ENCODE data around the gene GATD1.

Gene GATD1

GRCh38 chr11:777288-778255 lies at the start of gene GATD1:
Gene GATD1 (minus strand): TSS chr11:777487. CDS start chr11:777462, 25 bp downstream.
- peak; percentile 99 for DNase-seq (ENCODE audit: low spot score)

GRCh38 chr11:826836-827145 lies 49.5 kb upstream of the GATD1 start:
- no peak for DNase-seq (ENCODE audit: low spot score)

- no peak for DNase-seq (ENCODE audit: low spot score)
Observed at GRCh38 chr11:826227-826621, 48.9 kb upstream of the GATD1 start.

GRCh38 chr11:825366-826226 lies 48.3 kb upstream of the GATD1 start:
- no peak for DNase-seq (ENCODE audit: low spot score)

GRCh38 chr11:824942-825341 lies 47.7 kb upstream of the GATD1 start:
- no peak for DNase-seq (ENCODE audit: low spot score)

GRCh38 chr11:824292-824880 lies 47.1 kb upstream of the GATD1 start:
- no peak for DNase-seq (ENCODE audit: low spot score)

- DNase-seq (ENCODE audit: low spot score) = no peak
Observed at GRCh38 chr11:823441-824291, 46.4 kb upstream of the GATD1 start.

- no peak for DNase-seq (ENCODE audit: low spot score)
Observed at GRCh38 chr11:821512-822371, 44.5 kb upstream of the GATD1 start.

- DNase-seq (ENCODE audit: low spot score) = no peak
Observed at GRCh38 chr11:820655-821511, 43.6 kb upstream of the GATD1 start.

- DNase-seq (ENCODE audit: low spot score) = peak; percentile 63
Observed at GRCh38 chr11:819943-820649, 42.8 kb upstream of the GATD1 start.

- peak; percentile 85 for DNase-seq (ENCODE audit: low spot score)
Observed at GRCh38 chr11:819129-819931, 42.0 kb upstream of the GATD1 start.

GRCh38 chr11:818396-819128 lies 41.3 kb upstream of the GATD1 start, which contains the start of gene PNPLA2:
Gene PNPLA2 (plus strand): TSS chr11:818914. CDS start chr11:819719, 805 bp downstream.
- no peak for DNase-seq (ENCODE audit: low spot score)

GRCh38 chr11:816433-816779 lies 39.1 kb upstream of the GATD1 start:
- no peak for DNase-seq (ENCODE audit: low spot score)

- DNase-seq (ENCODE audit: low spot score) = no peak
Observed at GRCh38 chr11:815675-816432, 38.6 kb upstream of the GATD1 start.

- DNase-seq (ENCODE audit: low spot score) = no peak
Observed at GRCh38 chr11:813456-814096, 36.3 kb upstream of the GATD1 start.

- DNase-seq (ENCODE audit: low spot score) = no peak
Observed at GRCh38 chr11:813072-813455, 35.8 kb upstream of the GATD1 start.
